Fibroblast of pulmonary artery (primary cell): Measurements from ENCODE around the gene ATP6V0E1.

Source experiments
- DNase-seq: peaks from one replicate; pipeline ENCODE4 v3.0.0-alpha.2; 2010; ENCODE audit warnings: low read depth
- H3K4me3 ChIP-seq: replicated peaks from 2 replicates; pipeline ENCODE4 v1.5.1; 2011; ENCODE audit warnings: low read depth, mild to moderate bottlenecking, control low read depth, low read length, moderate library complexity
- CTCF ChIP-seq: IDR thresholded peaks from 2 replicates; pipeline ENCODE4 v1.5.1; 2011; ENCODE audit warnings: mild to moderate bottlenecking, control low read depth, low read length, inconsistent platforms; ENCODE audit errors: missing control alignments

ATP6V0E1 gene

GRCh38 chr5:172983542-172984243, at the start of gene ATP6V0E1:
ATP6V0E1 (plus strand) TSS chr5:172983771; CDS start chr5:172983861, 90 bp downstream.
- TF ChIP-seq CTCF, result no peak
- H3K4me3 ChIP-seq, result peak within 1 kb of the TSS; percentile 95
- DNase-seq, result peak; percentile 92

GRCh38 chr5:172935096-172935495, 48.5 kb upstream of the ATP6V0E1 start:
- no peak overlapping the region for H3K4me3 ChIP-seq
- no peak for DNase-seq
- no peak for TF ChIP-seq CTCF

DNA sequence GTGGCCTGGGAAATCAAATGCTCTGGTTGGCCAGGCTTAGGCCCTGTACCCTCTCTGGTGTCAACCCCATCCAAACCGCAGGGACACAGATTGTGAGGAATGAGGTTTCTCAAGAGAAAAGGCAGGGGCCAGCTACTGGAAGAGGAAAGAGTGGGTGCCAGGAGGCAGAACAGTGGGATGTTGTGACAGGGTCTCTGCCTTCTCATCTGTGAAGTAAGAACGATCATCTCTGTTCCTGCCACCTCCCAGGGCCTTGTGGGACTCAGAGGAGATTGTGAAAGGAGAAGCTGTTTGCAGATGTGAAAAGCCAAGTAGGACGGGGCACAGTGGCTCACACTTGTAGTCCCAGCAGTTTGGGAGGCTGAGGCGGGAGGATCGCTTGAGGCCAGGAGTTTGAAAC, 47.2 kb upstream of the ATP6V0E1 start:
- no peak for DNase-seq
- TF ChIP-seq CTCF, result no peak
- H3K4me3 ChIP-seq, result no peak overlapping the region

DNA sequence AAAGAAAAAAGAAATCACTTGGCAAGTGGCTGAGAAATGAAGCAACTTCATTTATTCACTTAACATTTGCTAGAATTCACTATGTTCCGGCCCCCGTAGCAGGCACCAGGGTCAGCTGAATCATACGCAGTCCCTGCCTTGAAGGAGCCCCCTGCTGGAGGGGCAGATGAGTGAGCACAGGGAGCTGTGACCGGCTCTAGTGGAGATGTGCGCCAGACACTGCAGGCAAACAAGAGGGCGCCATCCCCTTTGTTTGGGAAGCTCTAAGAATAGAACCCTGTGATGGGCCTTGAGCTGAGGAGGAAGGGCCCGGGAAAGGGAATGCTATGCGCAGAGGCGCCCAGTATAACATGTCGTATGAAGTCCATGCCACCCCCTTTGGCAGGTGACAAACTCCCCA, 44.5 kb upstream of the ATP6V0E1 start:
- no peak overlapping the region for H3K4me3 ChIP-seq
- peak; percentile 39 for DNase-seq
- TF ChIP-seq CTCF, result peak; percentile 31

GRCh38 chr5:172939611-172940267, 43.8 kb upstream of the ATP6V0E1 start:
- no peak for TF ChIP-seq CTCF
- no peak for DNase-seq

DNA sequence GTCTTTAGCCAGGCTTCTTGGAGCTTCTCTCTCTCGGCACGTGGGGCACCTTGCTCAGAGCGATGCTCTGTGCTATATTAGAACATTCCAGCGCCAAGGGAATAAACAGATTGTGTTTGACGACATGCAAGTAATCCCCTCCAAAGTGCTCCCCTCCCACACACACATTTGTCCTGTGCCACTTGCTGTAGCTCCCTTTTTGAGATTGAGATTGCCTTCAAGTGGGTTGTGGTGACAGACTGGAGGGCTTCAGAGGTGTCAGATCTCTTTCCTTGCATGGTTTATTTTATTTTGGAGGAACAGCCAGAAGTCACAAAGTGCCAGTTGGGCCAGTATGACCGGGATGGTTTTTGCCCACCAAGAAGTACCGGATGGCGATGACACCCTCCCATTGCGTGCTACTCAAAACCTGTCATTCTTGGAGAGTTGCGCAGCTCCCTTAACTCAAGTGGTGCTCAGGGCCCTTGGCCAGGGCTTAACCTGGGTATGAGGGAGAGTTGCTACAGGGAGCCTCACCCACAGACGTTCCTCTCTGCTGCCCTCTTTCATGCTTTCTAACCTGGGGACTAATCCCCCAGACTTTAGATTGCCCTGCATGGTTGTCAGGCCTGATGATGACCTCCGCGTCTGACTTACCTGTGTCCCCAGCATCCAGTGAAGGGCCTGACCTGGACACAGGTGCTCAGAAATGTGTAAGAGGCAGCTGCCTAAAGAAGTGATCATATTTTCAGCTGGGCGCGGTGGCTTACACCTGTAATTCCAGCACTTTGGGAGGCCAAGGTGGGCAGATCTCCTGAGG, 43.1 kb upstream of the ATP6V0E1 start:
- TF ChIP-seq CTCF, result no peak
- no peak overlapping the region for H3K4me3 ChIP-seq

More at GRCh38 chr5:172939611-172940267, 43.8 kb upstream of the ATP6V0E1 start:
- H3K4me3 ChIP-seq, result no peak overlapping the region

More for the DNA sequence above, 43.1 kb upstream of the ATP6V0E1 start:
- no peak for DNase-seq
